HG02884 (cell line): ENCODE results near the gene ALPL.
"Not testable (repeated sequence)": the region's sequence is repeated elsewhere in the genome, so short reads cannot be mapped to it uniquely, and the experiment has no call there.

ENCODE experiments used
- ATAC-seq: cut with Tn5 transposase; IDR thresholded peaks from one replicate; pipeline ENCODE4 v1.9.1; 2021; ENCODE audit warnings: mild to moderate bottlenecking, moderate library complexity; ENCODE audit not compliant: unreplicated experiment

ALPL gene

GRCh38 chr1:21553116-21553926 is 44.1 kb downstream of the ALPL start:
- ATAC-seq: no peak

DNA sequence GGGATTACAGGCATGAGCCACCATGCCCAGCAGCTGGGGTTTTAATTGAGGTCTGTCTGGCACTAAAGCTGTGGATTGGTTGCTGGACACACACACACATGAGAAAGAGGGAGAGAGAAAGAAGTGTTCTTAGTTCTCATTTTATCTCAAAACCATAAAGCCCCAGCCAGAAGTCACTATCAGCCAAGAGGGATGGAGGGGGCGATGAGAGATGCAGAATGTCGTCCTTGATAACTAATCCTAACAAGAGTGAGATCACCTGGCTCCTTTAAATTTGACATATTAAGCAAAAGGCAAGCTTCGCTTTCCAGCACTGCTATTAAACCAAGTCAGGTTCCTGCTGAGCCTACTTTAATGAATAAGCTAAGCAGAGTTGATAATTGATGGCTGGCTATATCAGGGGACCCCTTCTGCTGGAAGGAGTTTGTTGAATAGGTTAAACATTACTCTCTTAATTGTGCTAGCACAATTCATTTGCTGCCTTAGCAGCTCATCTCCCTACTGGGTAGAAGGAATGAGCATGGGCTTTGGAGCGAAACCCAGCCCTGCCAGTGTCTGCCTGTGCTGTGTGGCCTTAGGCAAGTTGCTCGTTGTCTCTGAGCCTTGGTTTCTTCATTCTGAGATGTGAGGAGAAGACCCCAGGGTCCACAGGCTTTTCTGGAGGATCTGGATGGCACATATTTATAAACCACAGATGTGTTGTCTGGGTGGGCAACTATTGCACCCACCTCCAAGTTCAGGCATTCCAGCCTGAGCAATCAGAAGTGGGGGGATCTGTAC is 50.8 kb downstream of the ALPL start:
- no peak for ATAC-seq

DNA sequence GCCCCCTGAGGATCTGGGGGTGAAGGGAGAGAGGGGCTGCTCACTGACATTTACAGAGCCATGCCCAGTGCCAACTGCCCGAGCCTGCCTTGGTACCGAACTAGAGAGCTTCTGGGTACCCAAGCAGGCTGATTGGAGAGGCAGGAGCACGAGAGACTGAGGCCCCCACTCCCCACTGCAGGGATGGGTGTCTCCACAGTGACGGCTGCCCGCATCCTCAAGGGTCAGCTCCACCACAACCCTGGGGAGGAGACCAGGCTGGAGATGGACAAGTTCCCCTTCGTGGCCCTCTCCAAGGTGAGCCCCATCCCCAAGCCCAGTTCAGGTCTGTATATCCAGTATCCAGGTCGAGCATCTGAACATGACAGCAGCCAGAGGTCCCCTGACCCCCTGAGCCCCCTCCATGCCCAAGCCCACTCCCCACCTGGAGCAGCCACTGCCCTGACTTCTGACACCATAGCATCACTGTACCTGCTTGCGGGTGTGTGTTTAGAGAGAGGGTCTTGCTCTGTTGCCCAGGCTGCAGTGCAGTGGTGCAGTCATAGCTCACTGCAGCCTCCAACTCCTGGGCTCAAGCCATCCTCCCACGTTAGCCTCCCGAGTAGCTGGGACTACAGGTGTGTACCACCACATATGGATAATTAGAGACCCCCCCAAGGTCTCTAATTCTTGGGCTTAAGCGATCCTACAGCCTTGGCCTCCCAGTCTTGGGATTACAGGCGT is 51.9 kb downstream of the ALPL start:
- no peak for ATAC-seq

DNA sequence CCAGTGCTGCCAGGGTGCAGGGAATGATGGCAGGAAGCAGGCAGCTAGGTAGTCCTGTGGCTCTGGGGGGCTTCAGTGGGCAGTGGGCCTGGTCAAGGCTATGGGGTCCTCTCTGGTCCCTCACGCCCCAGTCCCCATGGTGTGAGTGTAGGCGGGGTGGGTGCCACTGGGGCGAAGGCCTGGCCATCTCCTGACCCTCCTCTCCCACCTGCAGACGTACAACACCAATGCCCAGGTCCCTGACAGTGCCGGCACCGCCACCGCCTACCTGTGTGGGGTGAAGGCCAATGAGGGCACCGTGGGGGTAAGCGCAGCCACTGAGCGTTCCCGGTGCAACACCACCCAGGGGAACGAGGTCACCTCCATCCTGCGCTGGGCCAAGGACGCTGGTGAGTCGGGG is 53.7 kb downstream of the ALPL start:
- ATAC-seq: no peak

DNA sequence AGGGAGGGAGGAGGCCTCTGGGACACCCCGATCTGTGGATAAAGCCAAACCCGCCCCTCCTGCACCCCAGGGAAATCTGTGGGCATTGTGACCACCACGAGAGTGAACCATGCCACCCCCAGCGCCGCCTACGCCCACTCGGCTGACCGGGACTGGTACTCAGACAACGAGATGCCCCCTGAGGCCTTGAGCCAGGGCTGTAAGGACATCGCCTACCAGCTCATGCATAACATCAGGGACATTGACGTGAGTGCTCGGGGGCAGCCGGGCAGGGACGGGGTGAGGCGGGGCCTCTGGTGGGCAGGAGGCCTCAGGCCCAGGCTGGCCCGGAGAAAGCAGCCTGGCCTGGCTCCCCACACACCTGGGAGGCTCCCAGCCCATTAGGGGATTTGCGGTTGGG is 54.7 kb downstream of the ALPL start:
- no peak for ATAC-seq

DNA sequence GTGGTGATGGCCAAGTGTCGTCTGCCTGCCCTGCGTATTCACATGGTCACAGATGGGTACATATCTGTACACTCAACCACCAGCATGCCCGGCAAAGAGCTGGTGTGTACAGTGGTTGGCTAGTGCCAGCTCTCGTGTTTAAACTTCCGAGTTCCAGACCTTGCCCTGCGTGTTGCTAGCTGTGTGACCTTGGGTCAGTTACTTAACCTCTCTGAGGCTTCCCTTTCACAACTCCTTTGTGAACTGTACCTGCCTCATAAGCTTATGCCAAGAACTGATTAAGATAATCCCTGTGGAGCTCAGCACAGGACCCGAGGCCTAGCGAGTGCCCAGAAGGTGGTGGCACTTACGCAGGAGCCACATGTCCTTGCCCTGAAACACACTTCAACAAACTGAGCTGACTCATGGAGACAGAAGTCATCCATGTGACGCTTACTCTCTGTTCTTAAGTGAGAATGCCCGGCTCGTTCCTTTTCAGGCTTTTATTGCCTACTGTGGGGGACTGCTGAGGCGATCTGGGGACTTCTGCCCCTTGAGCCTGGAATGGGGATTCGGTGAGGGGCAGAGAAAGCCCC is 55.4 kb downstream of the ALPL start:
- ATAC-seq: no peak

GRCh38 chr1:21565285-21565684 is 56.1 kb downstream of the ALPL start:
- no peak for ATAC-seq

DNA sequence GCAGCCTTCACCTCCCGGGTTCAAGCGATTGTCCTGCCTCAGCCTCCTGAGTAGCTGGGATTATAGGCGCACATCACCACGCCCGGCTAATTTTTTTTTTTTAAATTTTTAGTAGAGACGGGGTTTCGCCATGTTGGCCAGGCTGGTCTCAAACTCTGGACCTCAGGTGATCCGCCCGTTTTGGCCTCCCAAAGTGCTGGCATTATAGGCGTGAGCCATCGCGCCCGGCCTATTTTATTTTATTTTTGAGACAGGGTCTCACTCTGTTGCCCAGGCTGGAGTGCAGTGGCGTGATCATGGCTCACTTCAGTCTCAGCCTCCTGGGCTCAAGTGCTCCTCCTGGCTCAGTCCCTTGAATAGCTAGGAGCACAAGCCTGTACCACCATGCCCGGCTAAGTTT is 57.1 kb downstream of the ALPL start:
- not testable (repeated sequence) for ATAC-seq

GRCh38 chr1:21567241-21568005 is 58.2 kb downstream of the ALPL start:
- ATAC-seq: no peak

- ATAC-seq: no peak
Measured at GRCh38 chr1:21568006-21568746, 59.0 kb downstream of the ALPL start.

DNA sequence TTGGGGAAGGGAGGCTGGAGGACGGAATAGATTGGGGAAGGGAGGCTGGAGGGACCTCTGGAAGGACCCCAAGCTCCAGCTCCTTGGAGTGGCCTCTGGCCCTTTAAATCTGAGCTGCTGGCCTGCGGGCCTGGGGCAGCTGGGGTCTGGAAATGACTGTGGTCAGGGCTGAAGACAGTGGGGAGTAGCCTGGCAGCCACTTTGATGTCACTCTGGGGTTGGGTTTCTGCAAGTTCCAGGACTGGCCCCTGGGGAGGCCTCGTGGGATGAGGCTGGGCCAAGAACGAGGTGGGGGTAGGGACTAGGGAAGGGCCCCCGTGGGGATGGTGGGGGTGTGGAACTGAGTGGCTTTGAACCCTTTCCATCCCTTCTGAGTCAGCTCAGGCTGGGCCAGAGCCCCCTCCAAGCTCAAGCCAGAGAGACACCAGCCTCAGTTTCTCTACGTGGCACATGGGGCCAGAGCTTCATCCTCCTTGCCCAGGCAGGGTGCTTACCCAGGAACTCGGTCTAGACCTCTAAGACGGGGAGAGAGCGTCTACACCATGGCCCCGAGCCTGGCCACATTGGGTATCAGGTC is 59.7 kb downstream of the ALPL start:
- no peak for ATAC-seq

- ATAC-seq: no peak
Measured at GRCh38 chr1:21569820-21570527, 60.8 kb downstream of the ALPL start.

DNA sequence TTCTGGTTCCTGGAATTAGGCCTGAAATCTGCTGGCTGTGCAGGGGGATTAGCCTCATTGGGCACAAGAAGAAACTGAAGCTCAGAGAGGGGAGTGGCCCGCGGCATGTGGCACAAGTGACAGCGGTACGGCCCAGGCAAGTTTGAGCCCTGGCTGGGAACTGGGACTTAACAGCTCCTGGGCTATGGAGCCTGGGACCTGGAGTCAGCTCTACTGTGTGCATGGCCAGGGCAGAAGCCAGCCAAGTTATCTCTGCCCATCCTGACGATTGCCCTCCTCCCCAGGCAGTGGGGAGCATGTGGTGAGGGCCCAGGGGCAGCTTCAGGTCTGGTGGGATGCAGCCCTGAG is 61.3 kb downstream of the ALPL start:
- no peak for ATAC-seq

DNA sequence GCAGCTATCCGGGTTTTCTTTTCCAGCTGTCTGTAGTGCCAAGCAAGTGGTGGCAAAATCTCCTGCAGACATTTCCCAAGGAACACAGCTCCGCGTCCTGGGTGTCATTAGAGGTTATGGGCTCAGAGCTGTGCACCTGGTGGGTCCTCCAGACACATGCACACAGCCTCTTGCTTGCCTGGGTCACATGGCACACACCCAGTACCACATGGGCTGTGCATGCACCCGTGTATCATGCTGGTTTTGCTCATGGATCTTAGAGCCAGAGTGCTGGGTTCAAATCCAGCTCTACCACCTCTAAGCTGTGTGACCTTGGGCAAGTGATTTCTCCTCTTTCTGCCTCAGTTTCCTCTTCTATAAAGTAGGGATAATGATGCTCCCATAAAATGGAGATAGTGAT is 61.7 kb downstream of the ALPL start:
- no peak for ATAC-seq

DNA sequence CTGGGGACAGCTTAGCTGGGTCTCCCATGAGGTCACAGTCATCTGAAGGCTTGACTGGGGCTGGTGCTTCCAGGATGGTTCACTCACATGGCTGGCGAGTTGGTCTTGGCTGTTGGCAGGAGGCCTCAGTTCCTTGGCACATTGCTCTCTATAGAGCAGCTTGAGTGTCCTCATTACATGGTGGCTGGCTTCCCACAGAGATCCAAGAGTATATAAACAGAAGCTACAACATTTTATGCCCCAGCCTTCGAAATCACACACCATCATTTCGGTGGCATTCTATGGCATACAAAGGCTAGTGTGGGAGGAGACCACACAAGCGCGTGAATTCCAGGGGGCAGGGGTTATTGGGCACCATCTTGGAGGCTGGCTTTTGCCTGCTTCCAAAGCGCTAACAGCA is 63.0 kb downstream of the ALPL start:
- no peak for ATAC-seq

DNA sequence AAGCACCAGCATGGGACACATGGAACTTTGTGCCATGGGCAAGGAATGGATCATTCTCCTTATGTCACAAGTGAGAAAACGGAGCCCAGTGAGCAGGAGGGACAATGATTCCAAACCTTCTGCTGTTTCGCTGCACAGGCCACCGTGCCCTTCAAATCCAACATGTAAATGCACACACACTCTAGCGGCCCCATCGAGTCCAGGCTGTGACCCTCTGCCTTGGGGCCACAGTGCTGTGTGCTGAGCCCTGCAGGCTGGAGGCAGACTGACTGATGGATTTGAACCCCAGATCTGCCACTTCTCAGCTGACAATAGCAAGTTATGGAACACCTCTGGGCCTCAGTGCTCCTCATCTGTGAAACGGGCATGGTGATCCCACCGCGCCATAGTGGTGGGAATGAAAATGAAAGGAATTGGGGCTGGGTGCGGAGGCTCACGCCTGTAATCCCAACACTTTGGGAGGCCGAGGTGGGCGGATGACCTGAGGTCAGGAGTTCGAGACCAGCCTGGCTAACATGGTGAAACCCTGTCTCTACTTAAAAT is 63.6 kb downstream of the ALPL start:
- no peak for ATAC-seq

- ATAC-seq: no peak
Measured at GRCh38 chr1:21573475-21573874, 64.3 kb downstream of the ALPL start.

- ATAC-seq: no peak
Measured at GRCh38 chr1:21573971-21574465, 64.8 kb downstream of the ALPL start.
